Breast epithelium (tissue), 3 donors: Measurements from ENCODE around the gene FAM83C.

ENCODE experiments used
- POLR2AphosphoS5 ChIP-seq, 3 donors: sonication (generic); formaldehyde crosslinking; IDR thresholded peaks; one replicate each; pipeline ENCODE4 v1.6.1; 2017; ENCODE audit warnings: antibody characterized with exemption in 3 of 3
- TF ChIP-seq, protein P1 (sequence below), 3 donors: fragments of 450-650 bp; IDR thresholded peaks; one replicate each; pipeline ENCODE4 v1.5.1; 2016 to 2017; ENCODE audit warnings: antibody characterized with exemption in 3 of 3, mild to moderate bottlenecking in 3 of 3, moderate library complexity in 3 of 3

DNA sequence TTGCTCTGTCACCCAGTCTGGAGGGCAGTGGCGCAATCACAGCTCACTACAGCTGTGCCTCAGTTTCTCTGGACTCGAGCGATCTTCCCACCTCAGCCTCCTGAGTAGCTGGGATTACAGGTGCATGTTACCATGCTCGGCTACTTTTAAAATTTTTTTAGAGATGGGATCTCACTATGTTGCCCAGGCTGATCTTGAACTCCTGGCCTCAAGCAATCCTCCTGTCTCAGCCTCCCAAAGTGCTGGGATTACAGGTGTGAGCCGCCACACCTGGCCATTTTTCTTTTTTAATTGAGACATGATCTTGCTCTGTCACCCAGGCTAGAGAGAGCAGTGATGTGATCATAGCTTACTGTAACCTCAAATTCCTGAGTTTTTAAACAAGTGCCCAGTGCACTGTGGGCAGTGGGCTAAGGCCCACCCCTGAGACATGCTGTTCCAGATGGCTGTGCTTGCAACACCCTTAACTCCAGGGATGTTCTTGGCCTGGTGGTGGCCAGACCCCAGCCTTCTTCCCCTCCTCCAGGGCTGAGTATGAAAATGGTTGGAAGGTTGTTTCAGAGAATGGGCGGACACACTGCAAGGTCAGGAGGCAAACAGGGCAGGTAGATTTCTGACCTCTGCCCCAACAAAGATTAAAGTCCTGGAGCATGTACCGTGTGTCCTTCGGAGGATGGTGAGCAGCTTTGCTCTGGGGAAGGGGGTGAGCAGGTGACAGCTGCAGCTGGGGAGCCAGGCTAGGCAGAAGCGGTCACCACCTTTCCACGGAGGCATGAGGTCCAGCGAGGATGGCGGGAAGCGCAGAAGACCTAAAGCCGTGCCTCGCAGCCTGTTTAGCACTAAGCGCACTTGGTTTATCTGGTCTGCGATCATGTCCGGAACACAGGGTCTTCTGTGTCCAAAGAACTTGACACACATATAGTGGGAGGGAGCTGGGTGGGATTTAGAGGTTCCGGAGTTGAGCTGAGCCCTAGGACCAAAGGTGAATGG, 1.4 kb upstream of the FAM83C start:
- TF ChIP-seq, protein P1, sequence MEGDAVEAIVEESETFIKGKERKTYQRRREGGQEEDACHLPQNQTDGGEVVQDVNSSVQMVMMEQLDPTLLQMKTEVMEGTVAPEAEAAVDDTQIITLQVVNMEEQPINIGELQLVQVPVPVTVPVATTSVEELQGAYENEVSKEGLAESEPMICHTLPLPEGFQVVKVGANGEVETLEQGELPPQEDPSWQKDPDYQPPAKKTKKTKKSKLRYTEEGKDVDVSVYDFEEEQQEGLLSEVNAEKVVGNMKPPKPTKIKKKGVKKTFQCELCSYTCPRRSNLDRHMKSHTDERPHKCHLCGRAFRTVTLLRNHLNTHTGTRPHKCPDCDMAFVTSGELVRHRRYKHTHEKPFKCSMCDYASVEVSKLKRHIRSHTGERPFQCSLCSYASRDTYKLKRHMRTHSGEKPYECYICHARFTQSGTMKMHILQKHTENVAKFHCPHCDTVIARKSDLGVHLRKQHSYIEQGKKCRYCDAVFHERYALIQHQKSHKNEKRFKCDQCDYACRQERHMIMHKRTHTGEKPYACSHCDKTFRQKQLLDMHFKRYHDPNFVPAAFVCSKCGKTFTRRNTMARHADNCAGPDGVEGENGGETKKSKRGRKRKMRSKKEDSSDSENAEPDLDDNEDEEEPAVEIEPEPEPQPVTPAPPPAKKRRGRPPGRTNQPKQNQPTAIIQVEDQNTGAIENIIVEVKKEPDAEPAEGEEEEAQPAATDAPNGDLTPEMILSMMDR (IDR thresholded peaks at IDR 0.05), result no peak
- no peak for TF ChIP-seq POLR2AphosphoS5 (IDR thresholded peaks at IDR 0.05)
